GM19193 (cell line): ENCODE data around the gene NRL.

Source experiments
- POLR2A ChIP-seq: IDR thresholded peaks from 4 replicates; pipeline ENCODE4 v1.6.1; 2011; ENCODE audit not compliant: insufficient read depth, insufficient read length; ENCODE audit errors: extremely low read depth

NRL gene

GRCh38 chr14:24072881-24073877 lies 41.6 kb downstream of the NRL start:
- no peak for TF ChIP-seq POLR2A

- TF ChIP-seq POLR2A, result no peak
Observed at GRCh38 chr14:24072436-24072835, 42.3 kb downstream of the NRL start.

GRCh38 chr14:24071836-24072430 lies 42.8 kb downstream of the NRL start:
- TF ChIP-seq POLR2A, result no peak

GRCh38 chr14:24071144-24071697 lies 43.5 kb downstream of the NRL start, which contains the start of gene CPNE6:
Gene CPNE6, plus strand, starts transcription at chr14:24071562. Its CDS starts 1,375 bp downstream, at chr14:24072937.
- no peak for TF ChIP-seq POLR2A

GRCh38 chr14:24070285-24071143 lies 44.2 kb downstream of the NRL start:
- no peak for TF ChIP-seq POLR2A

- no peak for TF ChIP-seq POLR2A
Observed at GRCh38 chr14:24069411-24069735, 45.4 kb downstream of the NRL start.

- no peak for TF ChIP-seq POLR2A
Observed at GRCh38 chr14:24068711-24069410, 45.9 kb downstream of the NRL start.

GRCh38 chr14:24067133-24068082 lies 47.3 kb downstream of the NRL start:
- TF ChIP-seq POLR2A, result no peak

GRCh38 chr14:24066496-24067132 lies 48.1 kb downstream of the NRL start:
- TF ChIP-seq POLR2A, result no peak

- no peak for TF ChIP-seq POLR2A
Observed at GRCh38 chr14:24065408-24065807, 49.3 kb downstream of the NRL start.

- no peak for TF ChIP-seq POLR2A
Observed at GRCh38 chr14:24064856-24065255, 49.9 kb downstream of the NRL start.

- no peak for TF ChIP-seq POLR2A
Observed at GRCh38 chr14:24064091-24064795, 50.5 kb downstream of the NRL start.
